A673 (cell line): Measurements from ENCODE around the gene CD1E. TPM values are rescaled to one million over a fixed set of nuclear protein-coding genes. Genes with fewer than 3 reads are reported as not detected.

Source experiments
- BruUV-seq: library from RNA; stranded (reverse); fragments of 400-500 nt; replicated peaks from 2 replicates; lab custom pipeline; 2021; lab: Mats Ljungman, UMichigan
- CTCF ChIA-PET: fragments of 300-600 bp; sonication (Branson Sonifier 250); formaldehyde crosslinking; loops from one replicate; lab custom pipeline; 2022; ENCODE audit warnings: antibody characterized with exemption; lab: Charles Lee
- POLR2A ChIA-PET: fragments of 300-600 bp; sonication (Branson Sonifier 250); formaldehyde crosslinking; loops from one replicate; lab custom pipeline; 2022; ENCODE audit warnings: antibody characterized with exemption; ENCODE audit not compliant: low non-redundant PET; lab: Charles Lee
- DNase-seq: peaks from one replicate; pipeline ENCODE4 v3.0.0-alpha.2; 2015; ENCODE audit warnings: low spot score
- H3K27ac ChIP-seq: fragments of 200-600 bp; sonication (generic); 2 replicates; pipeline ENCODE4 v1.5.1; 2016; ENCODE audit warnings: mixed run types, low read depth, mild to moderate bottlenecking, mixed read lengths, antibody characterized with exemption, low read length; ENCODE audit not compliant: poor library complexity, severe bottlenecking
- H3K27me3 ChIP-seq: fragments of 200-600 bp; sonication (generic); replicated peaks from 2 replicates; pipeline ENCODE4 v1.6.1; 2017; ENCODE audit warnings: mixed run types, low read depth, mild to moderate bottlenecking, mixed read lengths, antibody characterized with exemption, low read length; ENCODE audit not compliant: insufficient read depth, poor library complexity
- H3K36me3 ChIP-seq: fragments of 200-600 bp; sonication (generic); 2 replicates; pipeline ENCODE4 v1.6.1; 2016; ENCODE audit warnings: mixed run types, mild to moderate bottlenecking, mixed read lengths, antibody characterized with exemption, low read length; ENCODE audit not compliant: insufficient read depth, poor library complexity, severe bottlenecking
- H3K4me1 ChIP-seq: fragments of 200-600 bp; sonication (generic); 2 replicates; pipeline ENCODE4 v1.6.1; 2017; ENCODE audit warnings: mixed run types, mild to moderate bottlenecking, mixed read lengths, antibody characterized with exemption, low read length; ENCODE audit not compliant: insufficient read depth, poor library complexity, severe bottlenecking
- H3K4me3 ChIP-seq: fragments of 200-600 bp; sonication (generic); 2 replicates; pipeline ENCODE4 v1.5.1; 2016; ENCODE audit warnings: low read depth, mixed run types, mild to moderate bottlenecking, mixed read lengths, low read length; ENCODE audit not compliant: poor library complexity, severe bottlenecking
- H3K9me3 ChIP-seq: fragments of 200-600 bp; sonication (generic); 2 replicates; pipeline ENCODE4 v1.6.1; 2016; ENCODE audit warnings: mixed run types, low read depth, mild to moderate bottlenecking, mixed read lengths, antibody characterized with exemption, low read length; ENCODE audit not compliant: poor library complexity, severe bottlenecking
- EZH2 ChIP-seq: fragments of 200-600 bp; sonication (generic); IDR thresholded peaks from 2 replicates; pipeline ENCODE4 v1.6.1; 2017; ENCODE audit warnings: borderline replicate concordance, low read depth, mild to moderate bottlenecking, mixed read lengths, antibody characterized with exemption, low read length; ENCODE audit not compliant: poor library complexity, severe bottlenecking
- intact Hi-C: fragments of 100-400 bp; cut with micrococcal nuclease; formaldehyde crosslinking; loops from one replicate; pipeline ENCODE4 v1.10.0; 2022; ENCODE audit not compliant: unreplicated experiment
- total RNA-seq: library from RNA; stranded (reverse); gene quantifications from 2 replicates; pipeline ENCODE4 v1.2.3, GENCODE V29; 2021
- TF ChIP-seq, protein P1 (sequence below): fragments of 300-800, 200-600 bp; sonication (generic); conservative IDR thresholded peaks from 2 replicates; pipeline ENCODE4 v1.5.1; 2017; ENCODE audit warnings: low read depth, mild to moderate bottlenecking, antibody characterized with exemption, low read length, moderate library complexity, mixed read lengths

Gene CD1E
- total RNA-seq, 1 experiment from 2014 or later, result not detected

DNA sequence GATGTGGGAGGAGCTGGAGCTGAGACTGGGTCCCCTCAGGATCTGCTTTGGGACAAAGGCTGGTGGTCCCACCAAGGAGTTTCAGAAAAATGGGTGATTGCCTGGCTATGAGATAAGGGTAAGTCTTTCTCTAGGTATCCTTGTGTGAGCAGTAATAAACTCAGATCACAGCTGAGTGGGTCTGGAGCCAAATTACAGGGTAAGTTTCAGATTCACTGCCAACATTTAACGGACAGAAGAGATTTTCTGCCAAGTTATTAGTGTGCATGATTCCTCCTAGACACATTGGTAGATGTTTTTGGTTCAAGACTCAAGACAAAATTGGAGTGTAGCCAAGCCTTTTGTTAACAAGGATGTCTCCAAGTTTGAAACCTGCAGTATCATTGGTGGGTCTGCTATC, 29.8 kb upstream of the CD1E start:
- no peaks in the 10 kb centered on the region for H3K9me3 ChIP-seq
- POLR2A ChIA-PET, result no interaction called here
- intact Hi-C loops, result no loop called here
- no TSS peak for BruUV-seq
- CTCF ChIA-PET, result no interaction called here
- no peaks in the 10 kb centered on the region for H3K36me3 ChIP-seq
- TF ChIP-seq, protein P1, sequence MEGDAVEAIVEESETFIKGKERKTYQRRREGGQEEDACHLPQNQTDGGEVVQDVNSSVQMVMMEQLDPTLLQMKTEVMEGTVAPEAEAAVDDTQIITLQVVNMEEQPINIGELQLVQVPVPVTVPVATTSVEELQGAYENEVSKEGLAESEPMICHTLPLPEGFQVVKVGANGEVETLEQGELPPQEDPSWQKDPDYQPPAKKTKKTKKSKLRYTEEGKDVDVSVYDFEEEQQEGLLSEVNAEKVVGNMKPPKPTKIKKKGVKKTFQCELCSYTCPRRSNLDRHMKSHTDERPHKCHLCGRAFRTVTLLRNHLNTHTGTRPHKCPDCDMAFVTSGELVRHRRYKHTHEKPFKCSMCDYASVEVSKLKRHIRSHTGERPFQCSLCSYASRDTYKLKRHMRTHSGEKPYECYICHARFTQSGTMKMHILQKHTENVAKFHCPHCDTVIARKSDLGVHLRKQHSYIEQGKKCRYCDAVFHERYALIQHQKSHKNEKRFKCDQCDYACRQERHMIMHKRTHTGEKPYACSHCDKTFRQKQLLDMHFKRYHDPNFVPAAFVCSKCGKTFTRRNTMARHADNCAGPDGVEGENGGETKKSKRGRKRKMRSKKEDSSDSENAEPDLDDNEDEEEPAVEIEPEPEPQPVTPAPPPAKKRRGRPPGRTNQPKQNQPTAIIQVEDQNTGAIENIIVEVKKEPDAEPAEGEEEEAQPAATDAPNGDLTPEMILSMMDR, result no peak
- TF ChIP-seq EZH2, result no peak
- H3K4me3 ChIP-seq, result no peak overlapping the region
- H3K27me3 ChIP-seq, result no peaks in the 10 kb centered on the region
- no peak for DNase-seq
- no peaks in the 10 kb centered on the region for H3K4me1 ChIP-seq
- no peak overlapping the region for H3K27ac ChIP-seq

- POLR2A ChIA-PET, result no interaction called here
- no peaks in the 10 kb centered on the region for H3K27me3 ChIP-seq
- no peaks in the 10 kb centered on the region for H3K4me1 ChIP-seq
Measured at GRCh38 chr1:158324395-158324794, 29.3 kb upstream of the CD1E start.

DNA sequence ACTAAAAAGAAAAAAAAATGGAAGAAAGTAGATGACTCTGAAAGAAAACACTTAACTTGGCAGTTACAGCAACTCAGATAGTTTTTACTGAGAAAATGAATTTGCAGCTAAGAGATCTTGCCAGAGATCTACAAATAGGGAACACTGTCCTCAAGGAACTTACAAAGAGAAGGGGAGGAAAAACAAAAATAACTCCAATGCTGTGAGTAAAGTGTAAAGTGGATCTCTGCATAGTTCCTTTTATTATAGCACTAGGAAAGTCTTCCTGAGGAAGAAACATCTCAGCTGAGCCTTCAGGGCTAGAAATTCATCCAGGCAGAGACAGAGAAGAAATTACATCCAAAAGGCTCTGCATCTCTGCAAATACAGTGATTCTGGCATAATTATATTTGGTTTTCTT, 26.2 kb upstream of the CD1E start:
- H3K9me3 ChIP-seq, result no peaks in the 10 kb centered on the region
- POLR2A ChIA-PET, result no interaction called here
- TF ChIP-seq, protein P1, result no peak
- TF ChIP-seq EZH2, result no peak
- DNase-seq, result no peak
- H3K36me3 ChIP-seq, result no peaks in the 10 kb centered on the region
- CTCF ChIA-PET, result interaction anchor here (0.6 kb wide), 1 partner anchor 324 kb away, joined by 3 read pairs; no protein-coding TSS in a partner anchor
- no TSS peak for BruUV-seq
- no peak overlapping the region for H3K4me3 ChIP-seq
- no peaks in the 10 kb centered on the region for H3K4me1 ChIP-seq
- H3K27me3 ChIP-seq, result peaks cover 13% of the 10 kb centered on the region
- intact Hi-C loops, result loop anchor here (5.0 kb wide), 1 partner anchor 125 kb away; no protein-coding TSS in a partner anchor
- H3K27ac ChIP-seq, result no peak overlapping the region

More at GRCh38 chr1:158324395-158324794, 29.3 kb upstream of the CD1E start:
- no peaks in the 10 kb centered on the region for H3K36me3 ChIP-seq
- H3K9me3 ChIP-seq, result no peaks in the 10 kb centered on the region
- no peak overlapping the region for H3K4me3 ChIP-seq
- intact Hi-C loops, result no loop called here
- DNase-seq, result no peak
- no TSS peak for BruUV-seq
- CTCF ChIA-PET, result no interaction called here
- TF ChIP-seq EZH2, result no peak
- TF ChIP-seq, protein P1, result no peak
- H3K27ac ChIP-seq, result no peak overlapping the region
